Measurements from ENCODE around the gene ZSWIM2.
A peak's percentile ranks its signal among the peaks of the same experiment; 100 is the strongest.
"Not testable (repeated sequence)": the region's sequence is repeated elsewhere in the genome, so short reads cannot be mapped to it uniquely, and the experiment has no call there.

ZSWIM2 gene

DNA sequence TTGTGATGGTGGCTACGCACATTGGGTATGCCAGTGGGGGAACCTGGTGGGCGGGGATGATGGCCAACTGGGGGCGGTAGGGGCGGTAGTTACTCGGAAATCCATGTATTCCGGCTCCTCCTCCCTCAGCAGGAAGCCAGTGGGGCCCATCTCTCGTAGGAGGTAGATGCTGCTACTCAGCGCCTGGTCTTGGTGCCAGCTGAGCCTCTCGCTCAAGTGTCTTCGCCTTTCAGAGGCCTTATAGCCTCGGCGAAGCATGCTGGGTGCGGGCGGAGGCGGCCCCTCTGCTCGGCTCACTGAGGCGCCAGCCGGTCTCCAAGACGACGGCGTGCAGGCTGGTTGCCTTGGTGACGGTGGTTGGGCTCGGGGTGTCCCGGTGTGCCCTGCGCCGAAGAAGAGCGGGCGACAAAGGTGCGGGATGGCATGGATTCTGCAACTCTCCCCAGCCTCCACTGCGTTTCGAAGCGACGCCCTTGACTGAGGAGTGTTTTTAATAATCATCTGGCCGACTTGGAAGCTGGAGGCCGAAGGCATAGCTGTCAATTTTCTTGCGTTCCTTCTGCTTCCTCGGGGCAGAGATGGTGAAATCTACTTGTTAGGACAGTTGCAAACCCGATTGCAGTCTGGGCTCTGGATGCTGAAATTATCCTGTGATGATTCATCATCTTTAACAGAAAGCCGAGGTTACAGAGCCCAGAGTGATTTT lies at the start of gene ZSWIM2:
ZSWIM2 (minus strand) TSS at position 298 of the 706 bp plus-strand sequence; CDS start at position 258, 40 bp downstream.
- peak; percentile 66 to 67 for DNase-seq

GRCh38 chr2:186896220-186896619 lies 47.2 kb upstream of the ZSWIM2 start:
- not testable (repeated sequence) for DNase-seq

GRCh38 chr2:186895451-186895850 lies 46.5 kb upstream of the ZSWIM2 start:
- no peak for DNase-seq

GRCh38 chr2:186894478-186894877 lies 45.5 kb upstream of the ZSWIM2 start:
- DNase-seq, result no peak

DNA sequence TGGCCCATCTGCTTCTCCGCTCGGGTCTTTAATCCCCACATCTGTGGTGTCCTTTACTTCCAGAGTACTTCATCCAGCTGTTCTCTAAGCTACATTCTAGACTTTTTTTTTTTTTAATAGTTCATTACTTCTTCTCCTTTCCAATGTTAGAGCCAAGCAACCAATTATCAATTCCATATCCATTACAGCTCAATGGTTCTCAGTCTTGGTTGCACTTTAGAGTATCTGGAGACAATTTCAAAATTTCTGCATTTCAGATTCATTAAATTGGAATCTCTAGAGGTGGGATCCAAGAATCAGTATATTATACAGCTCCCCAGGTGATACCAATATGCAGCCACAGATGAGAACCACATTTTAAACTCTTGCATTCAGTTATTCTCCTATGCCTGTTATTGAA lies 43.9 kb upstream of the ZSWIM2 start:
- DNase-seq, result no peak

GRCh38 chr2:186891185-186891621 lies 42.2 kb upstream of the ZSWIM2 start:
- DNase-seq, result no peak

- DNase-seq, result no peak
These were observed 40.3 kb upstream of the ZSWIM2 start for GRCh38 chr2:186889101-186889879.

GRCh38 chr2:186887107-186888090 lies 38.4 kb upstream of the ZSWIM2 start:
- DNase-seq, result no peak

DNA sequence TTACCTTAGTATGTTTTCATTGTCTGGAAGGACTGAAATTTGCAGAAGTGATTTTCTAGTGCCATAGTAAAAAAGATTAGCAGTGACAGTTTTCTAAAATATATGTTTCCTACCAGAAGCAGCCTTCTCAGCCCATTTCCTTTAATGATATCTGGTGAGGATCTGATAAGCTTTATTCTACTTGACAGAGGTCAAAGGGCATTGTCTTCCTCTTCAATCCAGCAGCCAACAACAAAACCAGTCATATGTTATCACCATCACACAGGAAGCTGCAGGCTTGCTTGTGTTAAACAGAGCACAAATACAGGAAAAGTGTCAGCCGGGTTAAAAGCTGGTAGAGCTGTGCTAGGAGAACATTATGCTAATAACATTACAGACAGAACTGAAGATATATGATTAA lies 35.6 kb upstream of the ZSWIM2 start:
- DNase-seq, result peak; percentile 85 to 86

DNA sequence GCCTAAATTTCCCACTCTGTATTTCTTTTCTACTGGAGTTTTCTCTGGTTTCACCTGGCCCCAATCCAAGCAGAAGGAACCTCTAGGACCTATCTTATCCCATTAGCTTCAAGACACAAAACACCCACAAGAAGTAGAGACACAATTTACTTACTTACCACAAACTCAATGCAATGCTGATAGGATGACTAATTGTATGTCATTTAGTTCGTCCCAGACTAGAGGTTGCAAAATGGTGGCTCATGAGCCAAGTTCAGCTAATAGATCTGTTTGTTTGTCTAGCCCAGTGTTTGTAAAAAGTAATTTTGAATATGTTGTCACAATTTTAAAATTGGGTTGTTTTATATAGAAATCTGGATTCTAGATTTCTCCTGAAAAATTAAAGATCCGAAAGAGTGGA lies 34.7 kb upstream of the ZSWIM2 start:
- no peak for DNase-seq

DNA sequence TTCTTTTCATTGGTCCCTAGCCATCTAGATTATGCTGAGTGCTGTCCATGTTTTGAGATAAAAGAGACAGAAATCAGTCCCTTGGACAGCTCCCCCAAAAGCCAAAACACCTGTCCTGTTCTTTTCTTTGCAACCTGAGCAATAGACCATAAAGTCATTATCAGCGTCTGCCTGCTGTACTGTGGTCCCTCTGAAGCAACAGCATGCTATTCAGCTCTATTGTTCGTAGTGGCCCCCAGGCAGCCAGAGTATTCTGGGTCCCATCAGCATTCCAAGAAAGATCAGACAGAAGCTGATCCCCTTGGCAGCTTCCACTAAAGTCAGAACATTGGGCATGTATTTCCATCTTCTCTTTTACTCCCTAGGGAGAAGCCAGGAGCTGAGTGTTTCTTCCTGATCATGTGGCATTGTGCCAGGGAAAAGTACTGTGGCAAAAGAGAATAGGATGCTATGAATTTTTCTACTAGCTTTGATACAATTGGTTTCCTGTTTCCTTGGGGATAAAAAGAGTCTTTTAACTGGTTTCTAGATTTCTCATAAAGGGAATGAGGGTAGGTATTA lies 33.6 kb upstream of the ZSWIM2 start:
- DNase-seq, result no peak

DNA sequence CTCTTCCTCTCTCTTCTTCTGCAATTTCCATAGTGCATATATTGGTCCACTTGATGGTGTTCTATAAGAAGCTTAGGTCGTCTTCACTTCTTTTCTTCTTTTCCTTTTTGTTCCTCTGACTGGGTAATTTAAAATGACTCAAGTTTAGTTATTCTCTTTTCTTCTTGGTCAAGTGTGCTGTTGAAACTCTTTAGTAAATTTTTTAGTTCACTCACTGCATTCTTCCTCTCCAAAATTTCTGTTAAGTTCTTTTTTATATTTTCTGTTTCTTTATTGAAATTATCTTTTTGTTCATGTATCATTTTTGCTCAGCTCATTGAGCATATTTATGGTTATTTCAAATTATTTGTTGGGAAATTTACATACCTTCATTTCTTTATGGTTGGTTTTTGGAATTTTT lies 32.7 kb upstream of the ZSWIM2 start:
- no peak for DNase-seq

- no peak for DNase-seq
These were observed 30.3 kb upstream of the ZSWIM2 start for GRCh38 chr2:186879312-186879711.

- no peak for DNase-seq
These were observed 25.7 kb upstream of the ZSWIM2 start for GRCh38 chr2:186874713-186875112.

DNA sequence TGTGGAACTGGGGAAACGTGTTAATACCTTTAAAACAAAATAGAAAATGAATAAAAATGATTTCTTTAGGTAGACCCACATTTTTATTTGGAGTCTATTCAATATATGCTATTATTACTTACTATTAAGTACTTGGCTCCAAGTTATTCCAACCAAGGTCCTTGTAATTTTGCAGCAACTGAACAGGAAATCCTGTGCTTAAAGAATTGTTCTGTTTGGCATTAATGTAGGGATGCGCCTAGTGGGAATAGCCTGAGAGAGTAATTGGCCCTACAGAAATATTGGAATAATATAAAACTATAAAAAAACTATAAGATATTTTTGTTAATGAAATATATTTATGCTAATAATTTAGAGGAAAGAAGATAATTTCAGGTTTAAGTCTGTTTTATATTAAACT lies 22.9 kb upstream of the ZSWIM2 start:
- DNase-seq, result no peak

- no peak for DNase-seq
These were observed 19.4 kb upstream of the ZSWIM2 start for GRCh38 chr2:186868344-186868743.

- DNase-seq, result peak; percentile 63 to 73
These were observed 14.1 kb upstream of the ZSWIM2 start for GRCh38 chr2:186862869-186863709.

DNA sequence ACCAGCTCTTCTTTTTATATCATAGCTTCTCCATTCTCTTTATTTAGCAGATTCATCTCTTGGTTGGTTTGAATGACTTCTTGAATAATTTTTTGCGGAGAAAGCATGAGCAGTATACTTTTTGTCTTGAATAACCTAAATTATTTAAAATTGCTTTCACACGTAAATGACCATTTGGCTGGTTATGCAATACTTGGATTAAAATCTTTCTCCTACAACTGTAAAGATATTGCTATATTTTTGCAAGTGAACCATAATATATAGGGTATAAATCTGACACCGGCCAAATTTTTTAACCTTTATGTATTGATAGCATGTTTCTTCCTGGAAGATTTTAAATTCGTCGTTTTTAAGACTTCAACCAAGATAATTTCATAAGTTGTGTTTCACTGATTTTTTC lies 6.2 kb upstream of the ZSWIM2 start:
- no peak for DNase-seq

DNA sequence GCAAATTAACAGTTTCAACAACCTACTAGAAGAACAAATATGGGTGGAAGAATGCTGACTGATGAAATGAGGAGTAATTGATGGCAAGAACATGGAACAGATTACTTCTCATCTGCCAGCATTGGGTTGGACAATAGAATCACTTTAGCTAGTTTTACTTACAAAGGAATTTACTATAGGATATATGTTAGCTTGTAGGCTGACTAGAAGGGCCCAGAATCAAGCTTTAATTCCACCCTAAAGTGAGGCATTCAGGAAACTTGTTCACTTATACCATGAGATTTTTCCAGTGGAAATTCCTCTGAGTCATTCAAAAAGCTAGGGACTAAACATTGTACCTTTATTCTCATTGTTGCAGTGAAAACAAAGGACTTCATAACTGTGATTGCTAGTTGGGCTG lies 5.0 kb upstream of the ZSWIM2 start:
- DNase-seq, result no peak

DNA sequence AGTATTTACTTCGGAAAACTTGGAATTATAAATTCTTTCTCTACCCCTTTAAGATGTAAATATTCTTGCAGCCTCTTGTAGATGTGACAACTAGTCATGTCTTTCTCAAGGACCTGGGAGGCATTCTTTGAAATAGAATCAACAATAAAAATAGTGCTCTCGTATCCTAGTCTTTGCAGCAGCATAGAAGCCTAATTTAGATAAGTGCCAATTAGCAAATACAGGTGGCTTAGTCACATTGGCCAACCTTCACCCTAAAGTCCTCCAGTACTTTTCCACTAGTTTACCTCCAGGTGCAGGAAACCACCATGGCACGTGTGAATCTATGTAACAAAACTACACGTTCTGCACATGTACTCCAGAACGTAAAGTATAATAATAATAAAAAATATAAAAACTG lies 3.5 kb upstream of the ZSWIM2 start:
- DNase-seq, result no peak

DNA sequence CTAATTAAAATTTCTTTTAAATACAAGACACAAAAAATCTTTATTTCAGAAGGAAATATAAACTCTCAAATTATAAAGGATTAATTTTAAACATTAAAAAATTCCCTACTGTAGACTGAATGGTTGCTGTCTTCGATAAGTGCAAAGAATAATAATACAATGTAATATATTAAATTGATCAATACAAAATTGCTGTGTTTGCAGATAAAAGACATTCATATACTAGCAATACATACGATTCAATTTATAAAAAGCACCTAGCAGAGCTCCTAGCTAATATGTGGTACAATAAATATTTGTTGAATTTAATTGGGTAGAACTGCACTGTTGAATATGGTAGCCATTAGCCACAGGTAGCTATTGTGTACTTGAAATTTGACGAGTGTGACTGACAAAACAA lies 6.6 kb downstream of the ZSWIM2 start:
- DNase-seq, result no peak

GRCh38 chr2:186841940-186842339 lies 7.0 kb downstream of the ZSWIM2 start:
- DNase-seq, result no peak

Data from Kasumi-1 (cell line).